Activated CD8-positive, alpha-beta memory T cell treated with anti-CD3 and anti-CD28 coated beads for 4 hours (primary cell): ENCODE measurements around the gene NDUFAF3.

Experiments used
- DNase-seq, 2 donors: peaks; one replicate each; pipeline ENCODE4 v3.0.0-alpha.2; 2020; ENCODE audit warnings: low read depth in 2 of 2

Gene NDUFAF3

DNA sequence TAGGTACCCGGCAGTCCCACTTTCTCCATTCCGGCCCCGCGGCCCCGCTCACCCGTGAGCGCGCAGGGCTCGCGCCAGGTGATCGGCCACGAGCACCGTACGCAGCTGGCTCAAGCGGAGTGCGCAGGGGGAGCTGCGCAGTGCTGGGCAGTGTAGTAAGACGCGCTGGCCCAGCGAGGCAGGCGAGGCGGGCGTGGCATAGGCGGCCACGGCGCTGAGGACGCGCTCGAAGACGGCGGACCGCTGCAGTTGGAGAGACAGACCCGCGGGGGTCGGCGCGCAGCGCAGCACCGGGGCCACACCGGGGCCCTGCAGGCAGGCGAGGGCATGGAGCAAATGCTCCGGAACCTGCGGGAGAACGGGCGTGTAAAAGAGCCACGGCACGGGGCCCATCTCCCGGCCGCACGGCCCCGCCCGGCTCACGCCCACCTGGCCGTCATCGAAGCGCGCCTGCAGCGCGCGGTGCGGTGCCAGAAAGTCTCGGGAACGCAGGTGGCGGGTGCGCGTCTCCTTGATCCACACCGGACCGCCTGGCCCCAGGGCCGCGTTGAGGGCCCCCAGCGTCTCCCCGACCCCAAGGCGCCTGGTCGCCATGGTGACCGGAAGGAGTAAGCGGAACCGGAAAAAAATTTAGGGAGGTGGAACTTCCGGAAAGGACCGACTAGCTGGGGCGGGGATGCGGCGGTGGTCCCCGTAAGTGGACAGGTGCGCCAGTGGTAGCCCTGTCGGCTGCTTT is 3.8 kb upstream of the NDUFAF3 start, which contains the start of gene DALRD3:
Gene DALRD3, minus strand, starts transcription at position 610 of the 736 bp plus-strand sequence. Its CDS starts 16 bp downstream, at position 594.
- no peak for DNase-seq

DNA sequence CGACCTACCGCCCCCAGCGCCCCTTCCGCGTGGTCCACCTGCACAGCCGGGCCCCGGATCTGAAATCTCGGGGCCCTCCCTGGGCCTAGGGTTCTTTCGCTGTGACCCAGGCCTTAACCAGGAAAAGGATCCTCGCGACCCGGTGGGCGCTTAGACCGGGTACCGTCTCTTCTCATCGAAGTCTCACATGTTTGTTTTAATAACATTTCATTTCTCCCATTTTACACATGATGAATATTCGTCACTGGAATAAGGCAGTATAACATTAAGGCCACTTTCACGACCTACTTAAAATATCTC is 3.3 kb upstream of the NDUFAF3 start:
- no peak for DNase-seq

DNA sequence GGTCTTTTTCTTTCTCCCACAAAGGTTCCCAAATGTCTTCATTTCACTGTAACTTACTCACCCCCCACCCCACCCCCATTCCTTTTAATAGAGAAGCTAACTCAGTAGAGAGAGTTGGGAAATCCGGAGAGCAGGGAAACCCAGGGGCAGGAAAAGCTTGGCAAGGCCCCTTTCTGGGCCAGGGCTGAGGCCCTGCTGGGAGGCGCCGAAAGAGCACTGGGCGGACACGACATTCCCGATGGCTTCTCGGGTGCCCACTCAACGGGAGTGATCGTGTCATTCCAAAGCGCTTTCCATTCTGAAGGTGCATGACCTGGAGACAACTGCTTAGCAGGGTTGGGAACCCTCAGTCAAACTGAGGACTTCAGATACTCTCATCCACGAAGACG is 2.0 kb upstream of the NDUFAF3 start:
- no peak for DNase-seq

DNA sequence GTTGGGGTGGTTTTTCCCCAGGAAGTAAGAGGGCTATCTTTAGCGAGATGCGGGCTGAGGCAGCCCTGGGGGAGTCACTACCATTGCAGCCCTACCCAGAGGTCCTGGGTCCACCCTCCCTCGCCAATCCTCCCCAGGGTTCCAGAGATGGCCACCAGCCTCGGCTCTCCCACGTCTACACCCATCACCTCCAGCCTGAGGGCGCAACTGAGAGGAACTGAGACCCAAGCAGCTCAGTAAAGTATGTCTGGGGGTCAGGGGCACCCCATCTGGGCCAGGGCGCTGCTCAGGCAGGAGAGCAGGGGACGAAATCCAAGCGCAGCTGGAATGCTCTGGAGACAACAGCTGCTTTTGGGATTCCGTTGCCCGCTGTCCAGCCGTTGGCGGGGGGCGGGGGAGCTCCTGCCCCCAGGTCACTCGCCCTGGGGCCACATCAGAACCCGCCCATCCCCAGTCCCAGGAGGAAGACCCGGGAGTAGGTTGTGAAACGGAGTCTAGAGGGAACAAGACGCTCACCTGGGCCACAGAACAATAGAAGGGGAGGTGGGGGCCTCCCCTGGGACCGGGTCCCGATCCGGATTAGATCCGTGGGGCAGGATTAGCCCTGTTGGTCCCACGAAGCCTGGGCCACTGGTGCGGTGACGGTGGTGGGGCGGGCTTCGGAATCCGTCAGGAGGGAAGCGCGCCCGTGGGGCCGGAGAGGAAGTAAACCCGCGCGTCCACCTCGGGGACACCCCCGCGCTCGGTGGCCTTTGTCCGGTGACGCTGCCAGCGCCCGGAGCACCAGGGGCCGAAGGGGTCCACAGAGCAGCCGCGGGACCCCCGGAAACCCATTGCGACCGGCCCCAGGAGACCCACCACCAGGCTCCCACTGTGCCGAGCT is 1.4 kb upstream of the NDUFAF3 start:
- DNase-seq = no peak

DNA sequence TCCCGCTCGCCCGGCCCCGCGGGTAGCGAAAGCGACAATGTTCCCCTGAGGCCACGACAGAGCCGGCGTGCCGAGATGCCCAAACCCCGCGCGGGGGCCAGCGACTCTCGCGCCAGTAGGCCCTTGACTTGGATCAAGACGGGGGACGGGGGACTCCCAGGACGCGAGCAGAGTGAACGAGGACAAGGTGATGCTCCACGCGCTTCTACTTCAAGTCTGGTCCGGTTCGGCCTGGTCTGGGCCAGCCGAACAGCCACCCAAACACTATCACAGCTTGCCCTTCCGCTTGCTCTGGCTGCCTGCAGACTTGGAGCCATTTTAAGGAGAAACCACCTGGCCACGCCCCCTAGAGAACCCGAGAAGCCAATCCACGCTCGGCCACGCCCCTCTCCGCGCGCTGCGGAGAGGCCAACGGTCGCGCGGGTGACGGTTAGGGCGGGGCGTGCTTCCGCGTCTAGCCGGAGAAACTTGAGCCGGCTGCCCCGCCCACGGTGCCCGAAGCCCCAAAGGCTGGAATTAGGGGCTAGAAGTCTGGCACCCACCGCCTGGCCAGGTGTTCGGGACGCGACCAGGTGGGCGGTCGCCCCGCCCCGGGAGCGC is 608 bp upstream of the NDUFAF3 start:
- DNase-seq = peak; percentile 95 to 99

DNA sequence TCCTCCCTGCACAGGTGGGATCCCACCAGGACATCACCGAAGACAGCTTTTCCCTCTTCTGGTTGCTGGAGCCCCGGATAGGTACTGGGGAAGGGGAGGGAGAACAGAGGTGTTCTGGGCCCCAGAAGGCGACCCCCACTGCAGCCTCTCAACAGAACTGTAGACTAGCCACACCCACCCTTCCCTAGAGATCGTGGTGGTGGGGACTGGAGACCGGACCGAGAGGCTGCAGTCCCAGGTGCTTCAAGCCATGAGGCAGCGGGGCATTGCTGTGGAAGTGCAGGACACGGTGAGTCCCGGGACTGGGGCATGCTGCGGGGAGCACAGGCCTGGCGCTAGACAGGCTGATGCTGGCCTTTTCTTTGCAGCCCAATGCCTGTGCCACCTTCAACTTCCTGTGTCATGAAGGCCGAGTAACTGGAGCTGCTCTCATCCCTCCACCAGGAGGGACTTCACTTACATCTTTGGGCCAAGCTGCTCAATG is 809 bp downstream of the NDUFAF3 start:
- no peak for DNase-seq

DNA sequence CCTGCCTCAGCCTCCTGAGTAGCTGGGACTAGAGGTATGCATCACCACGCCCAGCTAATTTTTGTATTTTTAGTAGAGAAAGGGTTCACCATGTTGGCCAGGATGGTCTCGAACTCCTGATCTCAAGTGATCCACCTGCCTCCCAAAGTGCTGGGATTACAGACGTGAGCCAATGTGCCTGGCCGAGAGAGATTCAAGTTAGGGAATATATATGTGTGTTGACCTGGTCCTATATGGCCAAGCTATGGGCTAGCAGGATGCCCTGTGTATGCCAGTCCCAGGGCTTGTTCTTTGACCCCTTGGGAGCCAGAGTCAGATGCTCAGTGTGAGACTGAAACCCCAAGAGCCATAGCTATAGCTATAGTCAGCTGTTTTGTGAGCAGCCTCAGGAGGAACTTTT is 1.9 kb downstream of the NDUFAF3 start:
- DNase-seq = no peak

DNA sequence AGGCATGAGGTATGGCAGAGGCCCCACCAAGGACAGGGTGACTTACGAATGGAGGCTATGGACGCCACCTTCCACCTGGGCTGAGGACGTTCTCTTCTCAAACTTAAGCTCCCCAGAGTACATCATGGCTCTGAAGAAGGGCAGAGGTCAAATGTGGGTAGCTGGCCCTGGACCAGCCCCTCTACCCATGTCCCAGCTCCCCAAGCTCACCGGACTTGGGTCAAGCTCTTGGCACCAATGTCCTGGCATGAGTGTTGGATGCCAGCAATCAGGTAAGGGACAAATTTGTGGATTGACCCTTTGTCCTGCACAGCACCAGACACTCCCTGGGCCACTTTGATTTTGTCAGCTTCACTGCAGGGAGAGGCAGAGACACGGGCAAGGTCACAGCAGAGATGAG is 2.5 kb downstream of the NDUFAF3 start:
- DNase-seq = no peak

DNA sequence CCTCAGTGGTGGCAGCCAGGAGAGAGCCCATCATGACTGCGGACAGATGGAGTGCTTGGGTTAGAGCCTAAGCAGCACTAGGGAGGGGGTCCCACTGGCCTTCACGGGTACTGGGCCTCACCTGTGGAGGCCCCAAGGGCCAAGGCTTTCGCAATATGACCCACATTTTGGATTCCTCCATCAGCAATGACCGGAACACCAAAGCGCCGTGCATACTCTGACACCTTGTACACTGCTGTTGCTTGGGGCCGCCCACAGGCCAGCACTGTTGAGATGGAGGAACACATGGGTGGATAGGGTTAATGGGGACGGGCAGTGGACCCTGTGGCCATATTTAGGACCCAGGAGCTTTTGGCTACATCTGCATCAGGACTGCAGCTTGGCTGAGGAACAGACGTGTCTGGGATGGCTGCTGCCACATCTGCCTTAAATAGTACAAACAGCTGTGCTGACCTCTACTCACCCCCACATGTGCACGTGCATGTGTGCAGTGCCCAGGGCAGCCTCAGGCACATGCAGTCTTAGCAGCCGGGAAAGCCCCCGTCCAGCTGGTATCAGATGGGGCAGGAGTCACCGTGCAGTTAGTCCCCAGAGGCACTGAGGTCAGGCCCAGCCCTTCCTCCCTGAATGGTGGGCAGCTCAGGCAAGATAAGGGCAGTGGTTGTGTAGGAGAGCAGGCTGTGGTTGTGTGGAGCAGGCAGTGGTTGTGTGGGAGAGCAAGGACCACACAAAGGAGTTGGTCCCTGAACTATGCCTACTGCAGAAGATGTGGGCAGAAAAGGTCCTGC is 3.3 kb downstream of the NDUFAF3 start:
- no peak for DNase-seq

DNA sequence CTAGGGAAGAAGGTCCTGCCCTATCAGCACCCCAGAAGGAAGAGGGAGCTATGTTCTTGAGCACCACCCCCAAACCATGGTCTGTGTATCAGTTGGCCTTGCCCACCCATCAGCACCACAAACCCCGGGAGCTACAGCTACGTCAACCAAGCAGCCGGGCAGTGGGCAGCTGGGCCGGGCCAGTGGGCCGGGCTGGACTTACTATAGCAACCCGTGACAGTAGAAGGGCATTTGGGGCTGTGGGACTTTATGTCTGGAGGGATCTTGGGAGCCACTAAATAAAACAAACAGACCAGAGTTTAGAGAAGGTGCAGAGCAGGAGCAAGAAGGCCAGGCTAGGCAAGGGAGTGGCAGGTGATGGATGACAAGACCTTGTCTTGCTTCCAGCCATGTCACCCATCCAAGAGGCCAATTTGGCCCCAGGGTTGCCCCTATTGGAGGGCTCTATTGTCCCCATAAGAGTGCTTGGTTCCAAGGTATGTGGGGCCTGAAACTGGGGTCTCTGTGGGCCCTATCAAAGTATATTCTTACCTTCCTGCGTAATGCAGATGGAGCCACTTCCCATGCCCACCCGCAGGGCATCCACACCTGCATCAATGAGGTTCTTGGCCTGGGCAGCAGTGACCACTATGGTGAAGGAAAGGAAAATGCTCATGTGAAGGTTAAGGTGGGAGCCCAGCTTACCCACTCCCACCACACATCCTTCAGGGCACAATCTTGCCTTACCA is 4.0 kb downstream of the NDUFAF3 start:
- no peak for DNase-seq

DNA sequence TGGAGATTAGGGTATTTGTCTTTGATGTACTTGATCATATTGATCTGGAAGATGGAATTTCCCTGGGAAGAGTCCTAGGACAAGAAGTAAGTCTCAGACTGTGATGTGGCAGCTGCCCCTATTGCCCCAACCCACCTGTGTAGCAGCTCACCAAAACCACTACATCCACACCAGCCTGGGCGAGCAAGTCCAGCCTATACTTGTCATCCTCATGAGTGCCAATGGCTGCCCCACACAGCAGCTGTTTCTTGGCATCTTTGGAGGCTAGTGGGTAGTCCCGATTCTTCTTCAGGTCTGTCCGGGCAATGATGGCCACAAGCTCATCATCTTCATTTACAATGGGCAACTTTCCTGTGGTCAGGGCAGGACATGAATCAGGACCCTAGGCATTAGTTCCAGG is 4.6 kb downstream of the NDUFAF3 start:
- DNase-seq = no peak

DNA sequence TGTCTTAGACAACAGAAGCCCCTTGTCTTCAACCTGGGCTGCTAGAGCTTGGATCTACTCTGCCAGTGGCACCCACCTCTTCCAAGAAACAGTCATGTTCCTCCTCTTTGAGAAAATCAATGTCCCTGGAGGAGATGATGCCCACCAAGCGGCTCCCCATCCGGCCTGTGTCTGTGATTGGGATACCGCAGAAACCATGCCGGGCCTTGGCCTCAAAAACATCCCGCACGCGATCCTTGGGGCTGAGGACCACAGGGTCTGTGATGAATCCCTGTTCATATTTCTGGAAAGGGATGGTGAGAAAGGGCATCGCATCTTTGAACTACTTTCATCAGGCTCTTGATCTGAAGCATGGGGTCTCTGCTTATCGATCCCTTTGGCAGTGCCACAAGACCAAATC is 5.7 kb downstream of the NDUFAF3 start:
- DNase-seq = no peak

DNA sequence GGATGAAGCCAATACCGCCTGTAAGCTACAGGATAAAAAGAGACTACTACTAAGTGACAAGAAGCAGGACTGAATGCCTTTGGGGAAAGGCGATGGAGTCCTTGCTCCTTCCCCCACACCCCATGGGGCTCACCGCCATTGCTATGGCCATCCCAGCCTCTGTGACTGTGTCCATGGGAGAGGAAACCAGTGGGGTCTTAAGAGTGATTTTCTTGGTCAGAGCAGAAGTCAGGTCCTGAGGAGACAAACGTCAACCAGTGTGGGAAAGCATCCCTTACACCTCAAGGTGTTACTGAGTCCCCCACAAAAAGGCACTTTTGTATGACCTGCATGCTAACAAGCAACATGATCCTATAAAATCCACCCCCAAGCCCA is 6.4 kb downstream of the NDUFAF3 start:
- no peak for DNase-seq

DNA sequence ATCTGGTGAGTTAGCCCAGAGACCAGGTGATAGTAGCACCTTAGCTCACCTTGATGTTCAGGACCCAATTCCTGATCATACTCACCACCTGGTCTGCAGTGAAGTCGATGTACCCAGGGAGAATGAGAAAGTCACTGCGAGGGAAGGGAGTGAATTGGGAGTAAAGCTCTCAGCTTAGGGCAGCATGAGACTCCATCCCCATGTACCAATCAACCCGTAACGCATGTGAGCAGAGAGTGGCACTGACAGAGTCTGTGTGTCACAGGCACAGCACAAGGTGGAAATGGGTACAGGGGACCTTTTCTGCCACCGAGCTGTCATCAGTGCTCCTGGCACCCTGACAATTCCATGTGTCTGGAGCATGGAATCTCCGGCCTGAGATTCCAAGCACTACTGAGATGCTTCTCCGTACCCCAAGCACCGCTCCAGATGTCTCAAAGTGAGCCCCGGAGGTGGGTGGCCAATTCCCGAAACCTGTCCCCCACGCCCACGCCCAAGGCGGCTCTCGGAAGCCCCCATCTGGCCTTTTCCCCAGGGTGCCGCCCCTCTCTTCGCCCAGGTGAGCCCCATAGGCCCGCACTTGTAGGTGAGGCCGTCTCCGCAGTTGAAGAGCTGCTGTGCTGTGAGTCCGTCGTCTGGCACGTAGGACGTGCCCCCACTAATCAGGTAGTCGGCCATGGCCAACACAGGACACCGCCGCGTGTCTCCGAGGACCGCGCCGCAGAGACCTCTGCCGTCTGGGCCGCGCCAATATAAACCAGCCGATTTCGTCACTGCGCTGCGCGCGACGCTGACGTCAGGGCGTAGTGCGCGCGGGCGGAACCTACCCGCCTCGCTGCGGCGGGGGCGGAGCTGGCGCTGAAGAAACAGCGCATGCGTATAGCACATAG is 7.0 kb downstream of the NDUFAF3 start, which contains the start of gene IMPDH2:
Gene IMPDH2, minus strand, starts transcription at position 726 of the 890 bp plus-strand sequence. Its CDS starts 48 bp downstream, at position 678.
- peak; percentile 84 to 87 for DNase-seq

DNA sequence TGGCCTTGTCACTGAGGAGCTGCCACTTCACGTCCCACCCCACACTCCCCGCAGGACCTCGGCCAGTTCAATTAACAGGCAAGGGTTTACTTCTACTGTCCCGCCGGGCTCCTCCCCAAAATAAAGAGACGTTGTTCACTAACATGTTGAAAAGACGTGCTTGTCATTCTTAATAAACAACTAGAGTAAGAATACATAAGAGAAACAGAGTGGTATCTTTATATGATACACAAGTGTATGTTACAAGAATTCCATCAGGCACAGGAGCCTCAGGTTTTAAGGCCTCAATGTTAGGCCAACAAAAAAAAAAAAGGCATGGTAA is 7.6 kb downstream of the NDUFAF3 start:
- DNase-seq = no peak

DNA sequence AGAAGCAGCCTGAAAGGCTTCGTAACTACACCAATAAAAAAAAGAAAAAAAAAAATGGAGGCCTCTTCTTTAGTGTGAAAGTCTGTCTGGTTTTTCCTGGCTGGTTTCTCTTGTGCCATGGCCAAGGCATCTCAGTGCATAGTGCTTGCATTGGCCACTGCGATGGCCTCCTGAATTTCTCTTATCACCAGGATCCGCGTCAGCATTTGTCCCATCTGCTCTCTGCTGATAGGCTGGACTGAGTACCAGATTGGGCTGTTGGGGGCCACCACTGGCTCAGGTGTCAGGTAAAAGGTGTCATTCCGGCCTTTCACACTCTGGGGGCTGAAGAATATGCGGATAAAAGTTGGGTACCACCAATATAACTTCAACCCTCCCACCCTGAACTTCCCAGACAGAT is 8.4 kb downstream of the NDUFAF3 start:
- no peak for DNase-seq

DNA sequence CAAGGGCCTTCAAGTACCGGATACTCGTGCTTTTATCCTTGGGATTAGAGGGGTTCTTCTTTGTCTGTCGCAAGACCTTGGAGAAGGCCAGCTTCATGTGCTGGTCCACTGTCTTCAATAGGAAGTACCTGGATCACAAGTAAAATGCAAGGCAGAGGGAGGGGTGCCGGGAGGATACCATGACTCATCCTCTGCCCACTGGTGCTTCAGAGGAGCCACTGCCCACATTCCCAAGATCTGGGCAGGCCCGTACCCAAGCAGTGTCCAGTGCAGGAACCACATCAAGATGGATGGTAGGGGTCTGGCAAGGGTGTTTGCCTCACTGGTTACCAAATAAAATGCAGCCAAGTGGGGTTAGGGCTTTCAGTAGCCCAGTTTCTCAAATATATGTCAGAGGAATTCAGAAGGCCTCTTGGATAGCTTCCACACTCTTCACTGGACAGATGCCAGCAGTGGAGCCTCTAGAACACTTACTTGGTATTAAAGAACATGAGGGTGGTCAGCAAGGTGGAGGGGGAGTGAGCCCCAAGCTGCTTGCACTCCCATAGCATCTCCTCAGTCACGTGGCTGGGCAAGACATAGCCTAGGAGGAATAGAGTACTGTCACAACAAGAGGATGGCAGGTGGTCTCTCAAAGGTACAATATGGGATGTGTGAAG is 10.9 kb downstream of the NDUFAF3 start:
- DNase-seq = no peak

DNA sequence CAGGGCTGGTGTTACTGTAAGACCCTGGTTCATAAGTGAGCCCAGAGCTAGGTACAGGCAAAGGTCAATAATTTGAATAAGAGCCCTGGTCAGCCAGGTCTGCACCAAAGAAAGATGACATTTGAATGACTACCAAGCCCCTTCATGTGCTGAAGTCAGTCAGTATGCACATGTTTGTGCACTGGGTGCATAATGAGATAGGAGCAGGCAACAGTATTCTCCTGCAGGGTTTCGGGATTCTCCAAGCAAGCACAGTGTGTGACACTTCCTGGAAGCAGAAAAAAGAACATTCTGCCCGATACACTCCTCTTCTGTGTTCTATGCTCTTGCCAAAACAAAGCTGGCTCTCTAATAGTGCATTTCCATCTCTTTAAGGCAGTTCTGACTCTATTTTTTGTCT is 12.7 kb downstream of the NDUFAF3 start:
- no peak for DNase-seq

DNA sequence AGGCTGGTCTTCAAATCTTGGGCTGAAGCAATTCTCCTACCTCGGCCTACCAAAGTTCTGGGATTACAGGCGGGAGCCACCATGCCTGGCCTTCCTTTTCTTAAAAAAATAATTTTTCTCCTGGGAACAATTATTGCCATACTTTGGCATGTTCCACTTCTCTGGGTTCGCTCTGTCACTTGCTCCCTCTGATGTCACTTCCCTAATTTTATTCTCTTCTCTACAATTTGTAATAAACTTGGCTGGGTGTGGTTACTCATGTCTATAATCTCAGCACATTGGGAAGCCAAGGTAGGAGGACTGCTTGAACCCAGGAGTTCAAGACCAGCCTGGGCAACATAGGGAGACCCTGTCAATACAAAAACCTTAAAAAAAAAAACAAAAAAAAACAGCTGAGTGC is 13.4 kb downstream of the NDUFAF3 start:
- DNase-seq = no peak

DNA sequence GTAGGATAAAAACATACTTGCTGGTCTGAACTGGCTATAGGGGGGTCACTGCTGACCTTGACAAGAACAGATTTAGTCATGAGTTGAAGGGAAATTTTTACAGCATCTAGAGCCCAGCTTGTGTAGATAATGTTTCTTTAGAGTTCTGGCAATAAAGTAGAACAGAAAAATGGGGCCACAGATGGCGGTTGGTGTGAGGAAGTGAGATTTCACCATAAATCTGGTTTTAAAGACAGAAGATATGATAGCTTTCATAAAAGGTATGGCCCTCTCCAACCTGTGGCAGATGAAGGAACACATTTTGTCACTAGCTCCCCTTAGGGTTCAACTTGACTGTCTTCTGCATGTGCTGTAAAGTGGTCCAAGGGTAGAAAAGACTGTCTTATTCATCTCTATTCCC is 31.6 kb downstream of the NDUFAF3 start:
- DNase-seq = no peak
